ENCODE data around the gene COG4. TPM values are rescaled to one million over a fixed set of nuclear protein-coding genes. Genes with fewer than 3 reads are reported as not detected.
A peak's percentile ranks its signal among the peaks of the same experiment; 100 is the strongest.

Gene COG4
- total RNA-seq, 1 donor from 2014 or later, result 62.6 TPM

- H3K9me3 Mint-ChIP-seq, result no peaks in the 10 kb centered on the region
- no peak for TF ChIP-seq CTCF (IDR thresholded peaks at IDR 0.05; ENCODE audit: unreplicated experiment)
- no peaks in the 10 kb centered on the region for H3K27me3 Mint-ChIP-seq (ENCODE audit: low read depth)
- DNase-seq (ENCODE audit: low spot score in 2 of 2, unreplicated experiment in 2 of 2), result peak; percentile 25 to 66
- peaks cover 40% of the 10 kb centered on the region for H3K4me1 Mint-ChIP-seq
- peak within 1 kb of the TSS; percentile 92 for H3K4me3 Mint-ChIP-seq
- peak within 1 kb of the TSS; percentile 100 for H3K27ac Mint-ChIP-seq
- H3K36me3 Mint-ChIP-seq, result peaks cover 14% of the 10 kb centered on the region
Observed at GRCh38 chr16:70523743-70524398, 517 bp upstream of the COG4 start, which contains the start of gene SF3B3. Gene SF3B3 (plus strand): TSS chr16:70523816. CDS start chr16:70526657, 2,841 bp downstream.

GRCh38 chr16:70522216-70523075 is 908 bp downstream of the COG4 start:
- no peaks in the 10 kb centered on the region for H3K9me3 Mint-ChIP-seq
- no peak for DNase-seq (ENCODE audit: low spot score in 2 of 2, unreplicated experiment in 2 of 2)
- H3K36me3 Mint-ChIP-seq, result peaks cover 12% of the 10 kb centered on the region
- peak overlapping the region; percentile 100 for H3K27ac Mint-ChIP-seq
- peaks cover 39% of the 10 kb centered on the region for H3K4me1 Mint-ChIP-seq
- H3K27me3 Mint-ChIP-seq (ENCODE audit: low read depth), result no peaks in the 10 kb centered on the region
- no peak for TF ChIP-seq CTCF (IDR thresholded peaks at IDR 0.05; ENCODE audit: unreplicated experiment)
- peak overlapping the region; percentile 92 for H3K4me3 Mint-ChIP-seq

- H3K4me3 Mint-ChIP-seq, result peak overlapping the region; percentile 33
Observed at GRCh38 chr16:70520612-70521297, 2.6 kb downstream of the COG4 start.

GRCh38 chr16:70512456-70512855 is 10.9 kb downstream of the COG4 start:
- no peak overlapping the region for H3K4me3 Mint-ChIP-seq
- H3K27me3 Mint-ChIP-seq (ENCODE audit: low read depth), result no peaks in the 10 kb centered on the region
- TF ChIP-seq CTCF (IDR thresholded peaks at IDR 0.05; ENCODE audit: unreplicated experiment), result no peak
- no peaks in the 10 kb centered on the region for H3K4me1 Mint-ChIP-seq
- H3K27ac Mint-ChIP-seq, result no peak overlapping the region
- no peak for DNase-seq (ENCODE audit: low spot score in 2 of 2, unreplicated experiment in 2 of 2)
- peaks cover 34% of the 10 kb centered on the region for H3K36me3 Mint-ChIP-seq
- no peaks in the 10 kb centered on the region for H3K9me3 Mint-ChIP-seq

More at GRCh38 chr16:70520612-70521297, 2.6 kb downstream of the COG4 start:
- H3K27me3 Mint-ChIP-seq (ENCODE audit: low read depth), result no peaks in the 10 kb centered on the region
- H3K36me3 Mint-ChIP-seq, result peaks cover 10% of the 10 kb centered on the region
- DNase-seq (ENCODE audit: low spot score in 2 of 2, unreplicated experiment in 2 of 2), result no peak
- peaks cover 24% of the 10 kb centered on the region for H3K4me1 Mint-ChIP-seq
- H3K9me3 Mint-ChIP-seq, result no peaks in the 10 kb centered on the region
- no peak for TF ChIP-seq CTCF (IDR thresholded peaks at IDR 0.05; ENCODE audit: unreplicated experiment)
- H3K27ac Mint-ChIP-seq, result no peak overlapping the region

- TF ChIP-seq CTCF (IDR thresholded peaks at IDR 0.05; ENCODE audit: unreplicated experiment), result no peak
- H3K27ac Mint-ChIP-seq, result no peak overlapping the region
- peaks cover 31% of the 10 kb centered on the region for H3K36me3 Mint-ChIP-seq
- no peaks in the 10 kb centered on the region for H3K4me1 Mint-ChIP-seq
- H3K4me3 Mint-ChIP-seq, result no peak overlapping the region
- DNase-seq (ENCODE audit: low spot score in 2 of 2, unreplicated experiment in 2 of 2), result no peak
- H3K9me3 Mint-ChIP-seq, result no peaks in the 10 kb centered on the region
- H3K27me3 Mint-ChIP-seq (ENCODE audit: low read depth), result no peaks in the 10 kb centered on the region
Observed at GRCh38 chr16:70511833-70512232, 11.5 kb downstream of the COG4 start.

Measured in mesothelial cell of epicardium (in vitro differentiated cells).